MM.1S (cell line): ENCODE results near the gene GNPTG.

Source experiments
- CTCF ChIP-seq: fragments of 300-600 bp; sonication (generic); IDR thresholded peaks from 2 replicates; pipeline ENCODE4 v1.5.1; 2016; ENCODE audit warnings: antibody characterized with exemption, low read length, mixed read lengths
- EZH2 ChIP-seq: fragments of 300-600 bp; sonication (generic); optimal IDR thresholded peaks from 2 replicates; pipeline ENCODE3; 2017; ENCODE audit warnings: low read depth, mild to moderate bottlenecking, antibody characterized with exemption, low read length, mixed read lengths

DNA sequence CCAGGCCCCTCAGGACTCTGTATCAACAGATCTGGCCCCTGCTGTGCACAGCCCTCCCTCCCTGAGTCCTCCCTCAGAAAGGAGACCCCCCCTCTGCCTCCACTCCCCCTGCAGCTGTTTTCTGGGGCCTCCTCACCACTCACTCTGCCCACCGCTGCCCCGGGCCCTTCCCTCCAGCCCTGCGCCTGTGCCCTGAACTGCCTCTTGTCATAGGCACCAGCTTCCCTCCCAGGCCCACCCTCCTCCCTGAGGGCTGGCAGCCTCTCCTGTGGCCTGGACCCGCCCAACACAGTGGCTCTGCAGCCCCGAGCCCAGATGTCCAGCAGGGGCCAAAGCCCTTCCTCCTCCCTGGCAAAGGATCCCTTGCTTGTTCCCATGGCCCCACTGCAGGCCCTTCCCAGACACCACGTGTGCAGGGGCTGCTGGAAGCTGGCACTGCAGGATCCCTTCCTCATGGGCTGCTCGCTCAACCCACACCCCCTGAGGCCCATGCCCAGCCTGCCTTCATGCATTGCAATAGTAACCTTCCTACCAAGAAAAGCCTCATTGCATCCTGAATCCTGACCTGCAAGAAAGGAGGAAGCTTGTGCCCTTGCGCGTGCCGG is 25.8 kb downstream of the GNPTG start:
- TF ChIP-seq CTCF (no peak), EZH2 (no peak)
